NT2/D1 (cell line): ENCODE measurements around the gene IFNE.

ENCODE experiments used
- SUZ12 ChIP-seq: IDR thresholded peaks from 2 replicates; pipeline ENCODE4 v1.6.1; 2011; ENCODE audit not compliant: insufficient read length, insufficient read depth; ENCODE audit errors: extremely low read depth
- YY1 ChIP-seq: IDR thresholded peaks from 2 replicates; pipeline ENCODE4 v1.6.1; 2011; ENCODE audit not compliant: insufficient read length, insufficient read depth
- ZNF274 ChIP-seq: IDR thresholded peaks from 2 replicates; pipeline ENCODE4 v1.6.1; 2011; ENCODE audit warnings: mild to moderate bottlenecking, low read depth, low read length

GRCh38 chr9:21522348-21522747 lies 40.2 kb upstream of the IFNE start:
- TF ChIP-seq SUZ12 (no peak), YY1 (no peak), ZNF274 (no peak)
